Gastroesophageal sphincter (tissue), 3 donors: Measurements from ENCODE around the gene PDXK.

Experiments used
- POLR2A ChIP-seq, 2 donors: fragments of 450-650 bp; IDR thresholded peaks; one replicate each; pipeline ENCODE4 v1.6.1; 2017; ENCODE audit warnings: antibody characterized with exemption in 2 of 2, mild to moderate bottlenecking in 2 of 2, moderate library complexity in 1 of 2
- POLR2AphosphoS5 ChIP-seq: sonication (generic); formaldehyde crosslinking; IDR thresholded peaks from one replicate; pipeline ENCODE4 v1.6.1; 2017; ENCODE audit warnings: antibody characterized with exemption
- TF ChIP-seq, protein P1 (sequence below), 4 experiments: fragments of 200-600 bp in 2 of 4; fragments of 450-650 bp in 2 of 4; sonication (generic) in 1 of 4; IDR thresholded peaks; one replicate each; pipeline ENCODE4 v1.5.1; 2017 to 2019; ENCODE audit warnings: antibody characterized with exemption in 4 of 4, mild to moderate bottlenecking in 2 of 4, moderate library complexity in 2 of 4

DNA sequence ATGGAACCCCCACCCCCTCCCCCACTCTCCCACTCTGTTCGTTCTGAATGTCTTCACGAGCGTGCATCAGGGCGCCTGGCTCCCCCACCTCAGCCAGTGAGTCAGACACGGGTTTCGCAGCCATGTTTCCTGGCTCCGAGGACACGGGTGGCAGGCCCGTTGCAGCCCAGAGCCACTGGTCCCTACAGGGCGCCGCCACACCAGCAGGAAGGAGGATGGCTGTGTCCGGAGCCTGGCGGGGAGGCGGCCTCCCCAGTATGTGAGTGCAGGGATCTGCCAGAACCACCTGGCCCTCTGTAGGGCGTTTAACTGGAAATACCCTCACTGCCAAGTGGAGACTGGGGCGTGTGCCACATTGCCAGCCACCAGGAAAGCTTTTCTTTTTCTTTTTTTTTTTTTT, 38.7 kb downstream of the PDXK start:
- TF ChIP-seq, protein P1, sequence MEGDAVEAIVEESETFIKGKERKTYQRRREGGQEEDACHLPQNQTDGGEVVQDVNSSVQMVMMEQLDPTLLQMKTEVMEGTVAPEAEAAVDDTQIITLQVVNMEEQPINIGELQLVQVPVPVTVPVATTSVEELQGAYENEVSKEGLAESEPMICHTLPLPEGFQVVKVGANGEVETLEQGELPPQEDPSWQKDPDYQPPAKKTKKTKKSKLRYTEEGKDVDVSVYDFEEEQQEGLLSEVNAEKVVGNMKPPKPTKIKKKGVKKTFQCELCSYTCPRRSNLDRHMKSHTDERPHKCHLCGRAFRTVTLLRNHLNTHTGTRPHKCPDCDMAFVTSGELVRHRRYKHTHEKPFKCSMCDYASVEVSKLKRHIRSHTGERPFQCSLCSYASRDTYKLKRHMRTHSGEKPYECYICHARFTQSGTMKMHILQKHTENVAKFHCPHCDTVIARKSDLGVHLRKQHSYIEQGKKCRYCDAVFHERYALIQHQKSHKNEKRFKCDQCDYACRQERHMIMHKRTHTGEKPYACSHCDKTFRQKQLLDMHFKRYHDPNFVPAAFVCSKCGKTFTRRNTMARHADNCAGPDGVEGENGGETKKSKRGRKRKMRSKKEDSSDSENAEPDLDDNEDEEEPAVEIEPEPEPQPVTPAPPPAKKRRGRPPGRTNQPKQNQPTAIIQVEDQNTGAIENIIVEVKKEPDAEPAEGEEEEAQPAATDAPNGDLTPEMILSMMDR (IDR thresholded peaks at IDR 0.05) = no peak
- TF ChIP-seq POLR2A (IDR thresholded peaks at IDR 0.05) (no peak), POLR2AphosphoS5 (no peak)
